WERI-Rb-1 (cell line): Measurements from ENCODE around the gene DCLRE1A.

Experiments used
- DNase-seq: peaks from one replicate; pipeline ENCODE4 v3.0.0-alpha.2; 2020
- H3K27ac ChIP-seq: fragments of 250-450 bp; sonication (Bioruptor Pico); 2 replicates; pipeline ENCODE4 v1.5.1; 2020; ENCODE audit warnings: mild to moderate bottlenecking, moderate library complexity
- H3K27me3 ChIP-seq: fragments of 250-450 bp; sonication (Bioruptor Pico); 2 replicates; pipeline ENCODE4 v1.5.1; 2021; ENCODE audit warnings: mild to moderate bottlenecking, low read depth, moderate library complexity; ENCODE audit not compliant: insufficient read depth, severe bottlenecking
- H3K36me3 ChIP-seq: fragments of 250-450 bp; sonication (Bioruptor Pico); 2 replicates; pipeline ENCODE4 v1.5.1; 2020; ENCODE audit warnings: mild to moderate bottlenecking, moderate library complexity
- H3K4me3 ChIP-seq: 2 replicates; pipeline ENCODE4 v1.5.1; 2011; ENCODE audit warnings: low read depth, mild to moderate bottlenecking, control low read depth, low read length
- H3K9me3 ChIP-seq: fragments of 250-450 bp; sonication (Bioruptor Pico); 2 replicates; pipeline ENCODE4 v1.5.1; 2021; ENCODE audit warnings: mild to moderate bottlenecking, moderate library complexity; ENCODE audit not compliant: severe bottlenecking
- TF ChIP-seq, protein P1 (sequence below): IDR thresholded peaks from 2 replicates; pipeline ENCODE4 v1.5.1; 2011; ENCODE audit warnings: low read depth, mild to moderate bottlenecking, control low read depth, inconsistent platforms, low read length

DCLRE1A gene

DNA sequence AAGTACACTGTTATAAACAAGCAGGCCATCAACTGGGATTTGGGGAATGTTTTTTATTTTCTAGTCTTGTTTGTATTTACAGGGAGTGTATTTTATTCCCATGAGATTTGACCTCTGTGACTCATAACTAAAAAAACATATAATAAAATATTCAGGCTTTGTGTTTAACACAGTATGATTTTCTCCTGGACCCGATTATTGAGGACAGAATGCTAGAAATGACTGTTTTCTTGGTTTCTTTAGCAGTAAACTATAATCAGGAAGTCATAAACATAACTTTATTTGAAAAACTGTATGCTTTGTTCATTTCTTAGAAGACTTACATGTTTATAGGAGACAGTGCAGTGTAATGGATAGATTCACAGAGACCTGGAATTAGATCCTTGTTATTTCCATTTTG, 2.7 kb upstream of the DCLRE1A start:
- DNase-seq = no peak
- TF ChIP-seq, protein P1, sequence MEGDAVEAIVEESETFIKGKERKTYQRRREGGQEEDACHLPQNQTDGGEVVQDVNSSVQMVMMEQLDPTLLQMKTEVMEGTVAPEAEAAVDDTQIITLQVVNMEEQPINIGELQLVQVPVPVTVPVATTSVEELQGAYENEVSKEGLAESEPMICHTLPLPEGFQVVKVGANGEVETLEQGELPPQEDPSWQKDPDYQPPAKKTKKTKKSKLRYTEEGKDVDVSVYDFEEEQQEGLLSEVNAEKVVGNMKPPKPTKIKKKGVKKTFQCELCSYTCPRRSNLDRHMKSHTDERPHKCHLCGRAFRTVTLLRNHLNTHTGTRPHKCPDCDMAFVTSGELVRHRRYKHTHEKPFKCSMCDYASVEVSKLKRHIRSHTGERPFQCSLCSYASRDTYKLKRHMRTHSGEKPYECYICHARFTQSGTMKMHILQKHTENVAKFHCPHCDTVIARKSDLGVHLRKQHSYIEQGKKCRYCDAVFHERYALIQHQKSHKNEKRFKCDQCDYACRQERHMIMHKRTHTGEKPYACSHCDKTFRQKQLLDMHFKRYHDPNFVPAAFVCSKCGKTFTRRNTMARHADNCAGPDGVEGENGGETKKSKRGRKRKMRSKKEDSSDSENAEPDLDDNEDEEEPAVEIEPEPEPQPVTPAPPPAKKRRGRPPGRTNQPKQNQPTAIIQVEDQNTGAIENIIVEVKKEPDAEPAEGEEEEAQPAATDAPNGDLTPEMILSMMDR = no peak
- no peaks in the 10 kb centered on the region for H3K9me3 ChIP-seq
- H3K27me3 ChIP-seq = no peaks in the 10 kb centered on the region
- H3K27ac ChIP-seq = no peak overlapping the region
- peaks cover 47% of the 10 kb centered on the region for H3K36me3 ChIP-seq
- no peak overlapping the region for H3K4me3 ChIP-seq

DNA sequence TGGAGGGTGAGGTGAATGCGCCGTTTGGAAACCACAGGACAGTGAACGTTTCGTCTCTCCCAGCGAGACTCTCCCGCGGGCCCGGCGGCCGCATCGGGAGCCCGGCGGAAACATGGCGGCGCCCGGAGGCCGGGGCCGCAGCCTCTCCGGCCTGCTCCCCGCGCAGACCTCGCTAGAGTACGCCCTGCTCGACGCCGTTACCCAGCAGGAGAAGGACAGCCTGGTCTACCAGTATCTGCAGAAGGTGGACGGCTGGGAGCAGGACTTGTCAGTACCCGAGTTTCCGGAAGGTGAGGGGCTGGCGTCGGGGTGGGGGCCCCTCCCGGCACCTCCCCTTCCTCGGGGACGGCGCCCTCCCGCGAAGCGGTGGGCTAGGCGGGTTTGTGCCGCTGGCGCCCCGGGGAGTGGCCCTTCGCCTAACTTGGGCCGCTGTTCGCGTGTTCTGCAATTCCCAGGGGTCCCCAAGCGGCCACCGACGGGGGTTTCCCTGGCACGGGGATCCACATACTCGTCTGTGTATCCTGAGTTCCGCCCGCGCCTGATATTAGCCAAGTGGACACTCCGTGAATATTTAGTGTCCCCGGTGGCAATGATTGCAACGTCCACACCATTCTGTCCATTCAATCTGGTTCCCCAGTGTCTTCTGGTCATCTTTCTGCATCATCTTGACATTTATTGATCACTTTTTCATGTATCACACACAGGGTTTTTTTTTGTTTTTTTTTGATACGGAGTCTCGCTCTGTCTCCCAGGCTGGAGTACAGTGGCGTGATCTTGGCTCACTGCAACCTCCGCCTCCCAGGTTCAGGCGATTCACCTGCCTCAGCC, 1.1 kb upstream of the DCLRE1A start:
- no peaks in the 10 kb centered on the region for H3K9me3 ChIP-seq
- no peaks in the 10 kb centered on the region for H3K27me3 ChIP-seq
- peak overlapping the region; percentile 98 for H3K27ac ChIP-seq
- peaks cover 31% of the 10 kb centered on the region for H3K36me3 ChIP-seq
- TF ChIP-seq, protein P1 = 0 out of 2 replicates have a peak, but pooled peaks have one; percentile 6
- peak; percentile 56 for DNase-seq
- peak overlapping the region; percentile 87 for H3K4me3 ChIP-seq

DNA sequence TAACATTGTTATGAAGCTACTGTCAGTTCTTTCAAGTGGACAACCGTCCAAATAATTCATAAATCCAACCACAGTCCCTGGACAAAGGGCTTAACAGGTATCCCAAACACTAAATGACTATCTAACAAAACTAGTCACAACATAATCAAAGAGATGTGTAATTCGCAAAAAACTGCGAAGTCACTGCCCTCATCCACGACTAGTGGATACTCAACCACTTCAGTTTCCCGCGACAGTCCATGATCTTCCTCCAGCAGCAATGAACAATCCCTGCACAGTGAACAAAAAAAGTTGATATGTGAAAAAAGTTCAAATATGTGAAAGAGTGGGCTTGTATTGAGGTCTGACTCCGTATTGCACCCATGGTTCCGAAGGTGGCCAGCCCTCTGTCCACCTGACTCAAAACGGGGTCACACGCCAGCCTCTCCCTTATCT, 287 bp downstream of the DCLRE1A start:
- Histone ChIP-seq H3K27ac (peak overlapping the region; percentile 98), H3K4me3 (peak overlapping the region; percentile 87), H3K36me3 (peaks cover 25% of the 10 kb centered on the region), H3K27me3 (no peaks in the 10 kb centered on the region), H3K9me3 (no peaks in the 10 kb centered on the region)
- DNase-seq = no peak
- TF ChIP-seq, protein P1 = no peak

DNA sequence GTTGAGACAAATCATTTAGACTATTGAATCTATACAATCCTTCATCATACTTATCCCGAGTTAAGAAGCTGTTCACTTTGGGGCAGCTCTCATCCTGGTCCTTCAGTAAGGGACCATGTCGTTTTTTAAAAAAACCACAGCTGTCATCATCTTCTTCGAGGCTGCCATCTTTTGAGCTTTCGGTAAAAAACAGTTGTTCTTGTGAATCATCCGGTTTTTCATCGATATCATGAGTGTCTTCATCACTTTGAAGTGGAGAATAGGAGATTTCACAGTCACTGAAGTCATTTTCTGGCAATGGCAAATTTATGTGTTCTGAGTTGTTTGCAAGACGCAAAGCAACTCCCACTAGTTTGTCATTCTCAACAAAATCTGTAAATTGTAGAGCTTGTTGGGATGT, 3.9 kb downstream of the DCLRE1A start:
- H3K27ac ChIP-seq = no peak overlapping the region
- H3K9me3 ChIP-seq = no peaks in the 10 kb centered on the region
- no peak for DNase-seq
- H3K36me3 ChIP-seq = peaks cover 32% of the 10 kb centered on the region
- H3K4me3 ChIP-seq = no peak overlapping the region
- H3K27me3 ChIP-seq = no peaks in the 10 kb centered on the region
- TF ChIP-seq, protein P1 = no peak

DNA sequence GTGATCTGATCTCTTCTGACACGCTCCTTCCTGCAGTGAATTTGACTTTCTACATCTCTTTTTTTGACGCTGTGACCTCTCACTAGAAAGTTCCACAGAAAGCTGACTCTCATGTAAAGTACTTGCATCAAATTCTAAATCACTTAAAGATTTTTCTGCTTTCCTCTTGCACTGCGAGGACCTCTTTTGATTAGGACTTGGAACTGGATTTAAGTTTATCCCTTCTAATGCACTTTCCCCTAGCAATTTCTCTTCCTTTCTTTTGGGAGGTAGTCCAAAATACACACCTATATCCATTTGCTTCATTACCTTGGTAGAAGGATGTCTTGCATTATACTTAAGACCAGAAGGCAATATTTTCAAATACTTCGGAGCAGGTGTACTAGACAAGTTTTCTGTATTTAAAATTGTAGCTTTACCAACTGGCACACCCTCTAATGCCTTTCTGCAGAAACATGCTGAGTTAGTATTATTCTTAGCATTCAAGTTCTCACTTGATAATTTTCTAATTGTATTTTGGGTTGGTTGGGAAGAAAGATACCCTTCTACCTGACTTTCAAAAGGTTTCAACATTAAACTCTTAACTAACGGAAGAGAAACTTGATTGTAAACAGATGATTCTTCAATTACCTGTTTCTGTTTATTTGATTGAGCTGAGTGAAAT, 4.6 kb downstream of the DCLRE1A start:
- peaks cover 30% of the 10 kb centered on the region for H3K36me3 ChIP-seq
- TF ChIP-seq, protein P1 = no peak
- no peaks in the 10 kb centered on the region for H3K27me3 ChIP-seq
- no peak overlapping the region for H3K27ac ChIP-seq
- H3K4me3 ChIP-seq = no peak overlapping the region
- no peaks in the 10 kb centered on the region for H3K9me3 ChIP-seq
- no peak for DNase-seq
